ENCODE data around the gene DHRS12.

The DHRS12 gene

DNA sequence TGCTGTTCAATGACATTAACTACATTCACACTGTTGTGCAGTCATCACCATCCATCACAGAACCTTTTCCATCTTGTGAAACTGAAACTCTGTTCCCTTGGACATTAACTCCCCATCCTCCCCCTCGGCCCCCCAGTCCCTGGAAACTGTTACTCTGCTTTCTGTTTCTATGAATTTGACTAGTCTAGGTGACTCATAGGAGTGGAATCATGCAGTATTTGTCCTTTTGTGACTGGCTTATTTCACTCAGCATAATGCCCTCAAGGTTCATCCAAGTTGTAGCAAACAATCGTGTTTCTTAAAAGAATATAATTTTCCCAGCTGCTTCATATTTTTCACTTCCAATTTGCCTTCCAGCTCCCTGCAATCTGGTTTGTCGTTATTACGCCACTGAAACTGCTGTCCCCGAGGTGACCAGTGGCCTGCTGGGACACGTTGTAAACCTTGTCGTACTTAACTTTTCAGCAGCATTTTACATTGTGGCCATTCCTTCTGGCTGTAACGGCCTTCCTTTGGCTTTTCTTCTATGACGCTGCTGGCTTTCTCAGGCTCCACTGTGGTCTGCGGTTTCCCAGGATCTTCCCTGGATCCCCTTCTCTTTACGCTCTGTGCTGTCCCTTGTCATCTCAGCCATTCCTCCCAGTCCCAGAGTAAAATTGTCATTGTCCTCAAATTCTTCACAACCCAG, 74.0 kb downstream of the DHRS12 start:
- TF ChIP-seq FOXP2 (optimal IDR thresholded peaks at IDR 0.05; ENCODE audit: control extremely low read depth, extremely low read length, insufficient read depth) (no peak), EZH2 (IDR thresholded peaks at IDR 0.05) (no peak), POLR2AphosphoS5 (IDR thresholded peaks at IDR 0.05; ENCODE audit: borderline replicate concordance, low read depth, low read length) (no peak)
- no peaks in the 10 kb centered on the region for H3K9me3 ChIP-seq (ENCODE audit: low read depth, low read length)
- H3K36me3 ChIP-seq (ENCODE audit: insufficient read depth, low read length): peaks cover 22% of the 10 kb centered on the region
- H3K9ac ChIP-seq (ENCODE audit: insufficient read length): no peak overlapping the region
- H3K27ac ChIP-seq: peak overlapping the region; percentile 72
- no peak overlapping the region for H3K4me3 ChIP-seq
- no peak for DNase-seq (ENCODE audit: low read depth, low spot score)

GRCh38 chr13:51728972-51729371, 75.0 kb downstream of the DHRS12 start:
- Histone ChIP-seq H3K9ac (ENCODE audit: insufficient read length) (no peak overlapping the region), H3K4me3 (no peak overlapping the region), H3K9me3 (ENCODE audit: low read depth, low read length) (no peaks in the 10 kb centered on the region), H3K36me3 (ENCODE audit: insufficient read depth, low read length) (peaks cover 19% of the 10 kb centered on the region), H3K27ac (peak overlapping the region; percentile 72)
- no peak for TF ChIP-seq FOXP2 (optimal IDR thresholded peaks at IDR 0.05; ENCODE audit: control extremely low read depth, extremely low read length, insufficient read depth)
- TF ChIP-seq EZH2 (IDR thresholded peaks at IDR 0.05): no peak
- TF ChIP-seq POLR2AphosphoS5 (IDR thresholded peaks at IDR 0.05; ENCODE audit: borderline replicate concordance, low read depth, low read length): no peak
- DNase-seq (ENCODE audit: low read depth, low spot score): peak; percentile 64

- no peaks in the 10 kb centered on the region for H3K9me3 ChIP-seq (ENCODE audit: low read depth, low read length)
- no peak for TF ChIP-seq FOXP2 (optimal IDR thresholded peaks at IDR 0.05; ENCODE audit: control extremely low read depth, extremely low read length, insufficient read depth)
- TF ChIP-seq POLR2AphosphoS5 (IDR thresholded peaks at IDR 0.05; ENCODE audit: borderline replicate concordance, low read depth, low read length): no peak
- no peak for TF ChIP-seq EZH2 (IDR thresholded peaks at IDR 0.05)
- peak overlapping the region; percentile 72 for H3K27ac ChIP-seq
- no peak overlapping the region for H3K9ac ChIP-seq (ENCODE audit: insufficient read length)
- no peak overlapping the region for H3K4me3 ChIP-seq
- H3K36me3 ChIP-seq (ENCODE audit: insufficient read depth, low read length): peaks cover 19% of the 10 kb centered on the region
- no peak for DNase-seq (ENCODE audit: low read depth, low spot score)
Observed at GRCh38 chr13:51728275-51728673, 75.7 kb downstream of the DHRS12 start.

GRCh38 chr13:51727634-51728274, 76.2 kb downstream of the DHRS12 start:
- Histone ChIP-seq H3K9ac (ENCODE audit: insufficient read length) (no peak overlapping the region), H3K36me3 (ENCODE audit: insufficient read depth, low read length) (peaks cover 19% of the 10 kb centered on the region), H3K9me3 (ENCODE audit: low read depth, low read length) (no peaks in the 10 kb centered on the region), H3K27ac (peak overlapping the region; percentile 72), H3K4me3 (no peak overlapping the region)
- DNase-seq (ENCODE audit: low read depth, low spot score): no peak
- TF ChIP-seq EZH2 (IDR thresholded peaks at IDR 0.05): no peak

DNA sequence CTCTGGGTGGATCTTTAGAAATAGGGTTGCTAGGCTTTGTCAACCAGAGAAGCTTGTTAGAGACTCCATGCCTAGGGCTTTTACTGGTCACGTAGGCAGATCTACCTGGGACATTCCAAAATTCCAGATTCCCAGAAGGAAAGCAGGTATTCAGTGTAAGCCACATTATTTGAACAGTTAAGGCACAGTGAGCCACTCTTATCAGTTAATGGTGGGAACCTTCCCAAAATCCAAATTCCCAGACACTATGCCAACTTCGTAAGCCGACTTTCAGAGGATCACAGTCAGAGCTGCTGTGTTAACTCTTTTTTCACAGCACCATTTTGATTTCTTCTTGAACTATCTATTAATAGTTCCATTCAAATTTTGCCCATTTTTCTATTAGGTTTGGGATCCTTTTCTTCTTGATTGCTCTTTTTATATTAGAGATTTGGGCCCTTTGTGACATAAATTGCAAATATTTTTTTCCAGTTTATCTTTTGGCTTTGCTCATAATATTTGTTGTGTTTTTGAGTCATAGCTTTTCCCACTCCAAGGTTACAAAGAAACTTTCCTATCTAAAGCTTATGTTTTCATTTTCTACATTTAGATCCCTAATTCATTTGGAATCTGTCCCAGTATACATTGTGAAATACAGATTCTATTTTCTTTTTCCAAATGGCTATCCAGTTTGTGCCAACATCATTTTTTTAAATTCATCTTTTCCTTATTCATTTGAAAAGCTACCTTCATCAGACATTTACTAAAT, 77.3 kb downstream of the DHRS12 start:
- Histone ChIP-seq H3K9me3 (ENCODE audit: low read depth, low read length) (no peaks in the 10 kb centered on the region), H3K36me3 (ENCODE audit: insufficient read depth, low read length) (peaks cover 18% of the 10 kb centered on the region), H3K27ac (peak overlapping the region; percentile 57; the same call in 1 of the 2 replicates), H3K9ac (ENCODE audit: insufficient read length) (no peak overlapping the region), H3K4me3 (no peak overlapping the region)
- TF ChIP-seq POLR2AphosphoS5 (IDR thresholded peaks at IDR 0.05; ENCODE audit: borderline replicate concordance, low read depth, low read length) (no peak), FOXP2 (optimal IDR thresholded peaks at IDR 0.05; ENCODE audit: control extremely low read depth, extremely low read length, insufficient read depth) (no peak), EZH2 (IDR thresholded peaks at IDR 0.05) (no peak)
- no peak for DNase-seq (ENCODE audit: low read depth, low spot score)

GRCh38 chr13:51724721-51725120, 79.2 kb downstream of the DHRS12 start:
- no peaks in the 10 kb centered on the region for H3K9me3 ChIP-seq (ENCODE audit: low read depth, low read length)
- DNase-seq (ENCODE audit: low read depth, low spot score): no peak

GRCh38 chr13:51723529-51723928, 80.4 kb downstream of the DHRS12 start:
- TF ChIP-seq EZH2 (IDR thresholded peaks at IDR 0.05) (no peak), POLR2AphosphoS5 (IDR thresholded peaks at IDR 0.05; ENCODE audit: borderline replicate concordance, low read depth, low read length) (no peak), FOXP2 (optimal IDR thresholded peaks at IDR 0.05; ENCODE audit: control extremely low read depth, extremely low read length, insufficient read depth) (no peak)
- no peaks in the 10 kb centered on the region for H3K9me3 ChIP-seq (ENCODE audit: low read depth, low read length)
- H3K9ac ChIP-seq (ENCODE audit: insufficient read length): no peak overlapping the region
- H3K27ac ChIP-seq: no peak overlapping the region
- no peak for DNase-seq (ENCODE audit: low read depth, low spot score)
- H3K36me3 ChIP-seq (ENCODE audit: insufficient read depth, low read length): peaks cover 16% of the 10 kb centered on the region
- H3K4me3 ChIP-seq: no peak overlapping the region

More at GRCh38 chr13:51724721-51725120, 79.2 kb downstream of the DHRS12 start:
- Histone ChIP-seq H3K36me3 (ENCODE audit: insufficient read depth, low read length) (peaks cover 16% of the 10 kb centered on the region), H3K27ac (no peak overlapping the region), H3K9ac (ENCODE audit: insufficient read length) (no peak overlapping the region), H3K4me3 (no peak overlapping the region)
- TF ChIP-seq POLR2AphosphoS5 (IDR thresholded peaks at IDR 0.05; ENCODE audit: borderline replicate concordance, low read depth, low read length): no peak
- no peak for TF ChIP-seq EZH2 (IDR thresholded peaks at IDR 0.05)
- TF ChIP-seq FOXP2 (optimal IDR thresholded peaks at IDR 0.05; ENCODE audit: control extremely low read depth, extremely low read length, insufficient read depth): no peak

GRCh38 chr13:51721496-51721895, 82.5 kb downstream of the DHRS12 start:
- peaks cover 5% of the 10 kb centered on the region for H3K36me3 ChIP-seq (ENCODE audit: insufficient read depth, low read length)
- H3K4me3 ChIP-seq: no peak overlapping the region
- no peaks in the 10 kb centered on the region for H3K9me3 ChIP-seq (ENCODE audit: low read depth, low read length)
- no peak for DNase-seq (ENCODE audit: low read depth, low spot score)
- no peak overlapping the region for H3K9ac ChIP-seq (ENCODE audit: insufficient read length)
- TF ChIP-seq FOXP2 (optimal IDR thresholded peaks at IDR 0.05; ENCODE audit: control extremely low read depth, extremely low read length, insufficient read depth) (no peak), POLR2AphosphoS5 (IDR thresholded peaks at IDR 0.05; ENCODE audit: borderline replicate concordance, low read depth, low read length) (no peak), EZH2 (IDR thresholded peaks at IDR 0.05) (no peak)
- H3K27ac ChIP-seq: no peak overlapping the region

Data from SK-N-MC (cell line).